OCI-LY7 (cell line): Measurements from ENCODE around the gene LONRF2. TPM values are rescaled to one million over a fixed set of nuclear protein-coding genes. Genes with fewer than 3 reads are reported as not detected.

Source experiments
- BruUV-seq: library from RNA; stranded (reverse); fragments of 400-500 nt; replicated peaks from 2 replicates; lab custom pipeline; 2021; lab: Mats Ljungman, UMichigan
- CTCF ChIA-PET: fragments of 300-600 bp; sonication (Branson Sonifier 250); formaldehyde crosslinking; loops from one replicate; lab custom pipeline; 2022; ENCODE audit warnings: antibody characterized with exemption; ENCODE audit not compliant: unreplicated experiment; lab: Charles Lee
- POLR2A ChIA-PET: fragments of 300-600 bp; sonication (Branson Sonifier 250); formaldehyde crosslinking; loops from one replicate; lab custom pipeline; 2022; ENCODE audit warnings: antibody characterized with exemption; lab: Charles Lee
- DNase-seq: peaks from one replicate; pipeline ENCODE4 v3.0.0-alpha.2; 2015; ENCODE audit warnings: low spot score
- H2AFZ ChIP-seq: fragments of 200-600 bp; sonication (generic), shearing (Covaris generic); 2 replicates; pipeline ENCODE4 v1.6.1; 2014; ENCODE audit warnings: mild to moderate bottlenecking, antibody characterized with exemption, low read length, moderate library complexity
- H3K27ac ChIP-seq: fragments of 200-600 bp; sonication (generic); 2 replicates; pipeline ENCODE4 v1.5.1; 2014; ENCODE audit warnings: mixed run types, low read depth, mild to moderate bottlenecking, moderate library complexity, low read length, inconsistent platforms; ENCODE audit not compliant: poor library complexity, severe bottlenecking
- H3K36me3 ChIP-seq: fragments of 200-600 bp; sonication (generic); 2 replicates; pipeline ENCODE4 v1.6.1; 2014; ENCODE audit warnings: mild to moderate bottlenecking, antibody characterized with exemption, low read length, moderate library complexity, mixed read lengths; ENCODE audit not compliant: insufficient read depth
- H3K4me1 ChIP-seq: fragments of 200-600 bp; sonication (generic); 2 replicates; pipeline ENCODE4 v1.5.1; 2014; ENCODE audit warnings: mild to moderate bottlenecking, low read length; ENCODE audit not compliant: insufficient read depth, poor library complexity, severe bottlenecking
- H3K4me2 ChIP-seq: fragments of 200-600 bp; sonication (generic); 2 replicates; pipeline ENCODE4 v1.6.1; 2014; ENCODE audit warnings: mild to moderate bottlenecking, low read length
- H3K4me3 ChIP-seq: fragments of 200-600 bp; sonication (generic); 2 replicates; pipeline ENCODE4 v1.5.1; 2014; ENCODE audit warnings: mild to moderate bottlenecking, low read depth, low read length; ENCODE audit not compliant: poor library complexity, severe bottlenecking
- H3K79me2 ChIP-seq: fragments of 200-600 bp; sonication (generic); 2 replicates; pipeline ENCODE4 v1.6.1; 2016; ENCODE audit warnings: low read depth, mild to moderate bottlenecking, low read length, moderate library complexity, mixed read lengths; ENCODE audit not compliant: insufficient read depth
- H3K9me2 ChIP-seq: fragments of 200-600 bp; sonication (generic); 2 replicates; pipeline ENCODE4 v1.6.1; 2016; ENCODE audit warnings: mild to moderate bottlenecking, low read length, mixed read lengths; ENCODE audit not compliant: insufficient read depth
- H3K9me3 ChIP-seq: fragments of 200-600 bp; sonication (generic); 2 replicates; pipeline ENCODE4 v1.6.1; 2014; ENCODE audit warnings: mild to moderate bottlenecking, mixed run types, low read length, mixed read lengths
- H4K20me1 ChIP-seq: fragments of 200-600 bp; sonication (generic); 2 replicates; pipeline ENCODE4 v1.6.1; 2014; ENCODE audit warnings: mild to moderate bottlenecking, antibody characterized with exemption, low read length, moderate library complexity, mixed read lengths; ENCODE audit not compliant: insufficient read depth
- CTCF ChIP-seq: fragments of 200-600 bp; sonication (generic); conservative IDR thresholded peaks from 2 replicates; pipeline ENCODE4 v1.5.1; 2014; ENCODE audit warnings: mild to moderate bottlenecking, antibody characterized with exemption, low read length, moderate library complexity, mixed read lengths
- EZH2phosphoT487 ChIP-seq: fragments of 200-600 bp; sonication (generic); IDR thresholded peaks from 2 replicates; pipeline ENCODE4 v1.6.1; 2018; ENCODE audit warnings: low read depth, borderline replicate concordance, mild to moderate bottlenecking, mixed run types, antibody characterized with exemption, low read length, moderate library complexity, mixed read lengths
- intact Hi-C: fragments of 100-400 bp; cut with micrococcal nuclease; formaldehyde crosslinking; loops from one replicate; pipeline ENCODE4 v1.10.0; 2022; ENCODE audit not compliant: unreplicated experiment
- total RNA-seq, 2 experiments: library from RNA; depleted of rRNA in 1 of 2; stranded (reverse); fragments of >200 nt in 1 of 2; shearing (Covaris generic) in 1 of 2; gene quantifications; 2 replicates each; pipeline ENCODE4 v1.2.3, GENCODE V29; 2014 to 2022

Gene LONRF2
- total RNA-seq, 2 experiments from 2014 or later, result not detected

DNA sequence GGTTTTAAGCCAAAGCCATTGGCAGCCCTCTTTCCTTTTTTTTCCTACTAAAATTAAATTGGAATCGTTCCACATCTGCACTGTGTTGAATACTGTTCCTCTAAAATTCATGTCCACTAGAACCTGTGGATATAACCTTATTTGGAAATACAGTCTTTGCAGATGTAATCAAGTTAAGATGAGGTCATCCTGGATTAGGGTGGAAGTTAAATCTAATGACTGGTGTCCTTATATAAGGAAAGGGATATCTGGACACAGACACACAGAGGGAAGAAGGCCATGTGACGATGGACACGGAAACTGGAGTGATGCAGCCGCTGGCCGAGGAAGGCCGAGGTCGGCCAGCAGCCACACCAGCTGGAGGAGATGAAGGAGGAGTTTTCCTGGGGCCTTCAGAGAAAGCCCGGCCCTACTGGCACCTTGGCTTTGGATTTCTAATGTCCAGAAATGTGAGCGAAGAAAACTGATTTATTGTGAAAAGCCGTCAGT, 49.4 kb downstream of the LONRF2 start:
- Histone ChIP-seq H3K36me3 (no peaks in the 10 kb centered on the region), H3K79me2 (no peaks in the 10 kb centered on the region), H3K9me3 (no peaks in the 10 kb centered on the region), H3K4me3 (no peak overlapping the region), H2AFZ (no peak overlapping the region), H3K9me2 (no peaks in the 10 kb centered on the region), H3K4me2 (no peak overlapping the region), H3K27ac (no peak overlapping the region), H3K4me1 (no peaks in the 10 kb centered on the region), H4K20me1 (no peaks in the 10 kb centered on the region)
- ChIA-PET POLR2A (no interaction called here), CTCF (no interaction called here)
- TF ChIP-seq CTCF, result no peak
- no peak for TF ChIP-seq EZH2phosphoT487
- no TSS peak for BruUV-seq
- DNase-seq, result no peak
- intact Hi-C loops, result no loop called here

DNA sequence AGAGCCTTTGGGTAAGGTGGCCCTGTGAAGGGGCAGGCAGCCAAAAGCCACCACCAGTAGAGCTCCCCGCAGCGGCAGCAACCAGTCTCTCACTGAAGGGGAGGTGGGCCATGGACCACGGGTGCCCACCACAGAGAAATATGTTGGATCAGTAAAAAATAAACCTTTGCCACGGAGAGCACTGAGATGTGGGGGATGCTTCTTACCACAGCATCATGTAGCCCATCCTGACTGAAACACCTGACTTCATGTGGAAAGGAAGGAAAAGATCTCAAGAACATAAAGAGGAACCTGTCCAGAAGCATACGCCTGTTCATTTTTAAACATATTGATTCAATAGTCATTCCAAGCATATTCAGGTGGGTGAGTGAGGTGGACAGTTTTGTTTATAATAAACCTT, 51.1 kb downstream of the LONRF2 start:
- Histone ChIP-seq H3K36me3 (no peaks in the 10 kb centered on the region), H2AFZ (no peak overlapping the region), H3K9me3 (no peaks in the 10 kb centered on the region), H3K27ac (no peak overlapping the region), H3K4me3 (no peak overlapping the region), H3K4me1 (no peaks in the 10 kb centered on the region), H3K4me2 (no peak overlapping the region), H4K20me1 (no peaks in the 10 kb centered on the region), H3K79me2 (no peaks in the 10 kb centered on the region), H3K9me2 (no peaks in the 10 kb centered on the region)
- intact Hi-C loops, result no loop called here
- no peak for DNase-seq
- ChIA-PET POLR2A (no interaction called here), CTCF (no interaction called here)
- BruUV-seq, result no TSS peak
- no peak for TF ChIP-seq CTCF
- TF ChIP-seq EZH2phosphoT487, result no peak

- Histone ChIP-seq H3K27ac (no peak overlapping the region), H3K79me2 (no peaks in the 10 kb centered on the region), H3K9me3 (no peaks in the 10 kb centered on the region), H4K20me1 (no peaks in the 10 kb centered on the region), H3K4me2 (no peak overlapping the region), H3K36me3 (no peaks in the 10 kb centered on the region), H3K4me1 (no peaks in the 10 kb centered on the region), H3K4me3 (no peak overlapping the region), H3K9me2 (no peaks in the 10 kb centered on the region), H2AFZ (no peak overlapping the region)
- TF ChIP-seq CTCF (no peak), EZH2phosphoT487 (no peak)
- intact Hi-C loops, result no loop called here
- ChIA-PET CTCF (no interaction called here), POLR2A (no interaction called here)
- DNase-seq, result no peak
- no TSS peak for BruUV-seq
Measured at GRCh38 chr2:100270381-100271146, 51.7 kb downstream of the LONRF2 start.
